ENCODE measurements around the gene CCN2.

CCN2 gene

GRCh38 chr6:131950767-131951575, at the start of gene CCN2:
Gene CCN2 (minus strand): TSS chr6:131951372. CDS start chr6:131951172, 200 bp downstream.
- peak; percentile 99 for DNase-seq (ENCODE audit: low read depth, low spot score)

GRCh38 chr6:132000296-132000695, 49.1 kb upstream of the CCN2 start:
- DNase-seq (ENCODE audit: low read depth, low spot score), result no peak

GRCh38 chr6:131999545-132000146, 48.5 kb upstream of the CCN2 start:
- no peak for DNase-seq (ENCODE audit: low read depth, low spot score)

- no peak for DNase-seq (ENCODE audit: low read depth, low spot score)
Observed at GRCh38 chr6:131998255-131998982, 47.2 kb upstream of the CCN2 start.

GRCh38 chr6:131997429-131998153, 46.4 kb upstream of the CCN2 start:
- DNase-seq (ENCODE audit: low read depth, low spot score), result no peak

GRCh38 chr6:131995917-131996316, 44.7 kb upstream of the CCN2 start:
- DNase-seq (ENCODE audit: low read depth, low spot score), result no peak

- DNase-seq (ENCODE audit: low read depth, low spot score), result no peak
Observed at GRCh38 chr6:131992557-131992956, 41.4 kb upstream of the CCN2 start.

- DNase-seq (ENCODE audit: low read depth, low spot score), result no peak
Observed at GRCh38 chr6:131989036-131989435, 37.9 kb upstream of the CCN2 start.

- DNase-seq (ENCODE audit: low read depth, low spot score), result no peak
Observed at GRCh38 chr6:131982740-131983259, 31.6 kb upstream of the CCN2 start.

GRCh38 chr6:131981624-131981978, 30.4 kb upstream of the CCN2 start:
- no peak for DNase-seq (ENCODE audit: low read depth, low spot score)

- no peak for DNase-seq (ENCODE audit: low read depth, low spot score)
Observed at GRCh38 chr6:131980791-131981623, 29.8 kb upstream of the CCN2 start.

- DNase-seq (ENCODE audit: low read depth, low spot score), result no peak
Observed at GRCh38 chr6:131980338-131980790, 29.2 kb upstream of the CCN2 start.

- DNase-seq (ENCODE audit: low read depth, low spot score), result no peak
Observed at GRCh38 chr6:131979515-131980337, 28.6 kb upstream of the CCN2 start.

GRCh38 chr6:131978522-131978921, 27.4 kb upstream of the CCN2 start:
- DNase-seq (ENCODE audit: low read depth, low spot score), result no peak

GRCh38 chr6:131976545-131977061, 25.4 kb upstream of the CCN2 start:
- DNase-seq (ENCODE audit: low read depth, low spot score), result no peak

GRCh38 chr6:131972741-131973140, 21.6 kb upstream of the CCN2 start:
- DNase-seq (ENCODE audit: low read depth, low spot score), result no peak

GRCh38 chr6:131970076-131970859, 19.1 kb upstream of the CCN2 start:
- DNase-seq (ENCODE audit: low read depth, low spot score), result no peak

- no peak for DNase-seq (ENCODE audit: low read depth, low spot score)
Observed at GRCh38 chr6:131968656-131969055, 17.5 kb upstream of the CCN2 start.

- DNase-seq (ENCODE audit: low read depth, low spot score), result no peak
Observed at GRCh38 chr6:131967948-131968347, 16.8 kb upstream of the CCN2 start.
